T47D (cell line): ENCODE results near the gene MYO1D.

Experiments
- DNase-seq, 2 experiments: peaks; one replicate each; pipeline versions ENCODE4 v3.0.0 to v3.0.0-alpha.2; 2011 to 2012; ENCODE audit warnings: low read depth in 1 of 2, low spot score in 1 of 2
- JUND ChIP-seq: IDR thresholded peaks from 2 replicates; pipeline ENCODE4 v1.6.1; 2012; ENCODE audit warnings: low read depth
- in situ Hi-C: cut with HindIII; loops from 2 replicates; pipeline ENCODE4 v1.10.0; 2016; ENCODE audit warnings: low sequenced_read_pairs, low pct_unique_long_range_greater_than_20kb

Gene MYO1D

DNA sequence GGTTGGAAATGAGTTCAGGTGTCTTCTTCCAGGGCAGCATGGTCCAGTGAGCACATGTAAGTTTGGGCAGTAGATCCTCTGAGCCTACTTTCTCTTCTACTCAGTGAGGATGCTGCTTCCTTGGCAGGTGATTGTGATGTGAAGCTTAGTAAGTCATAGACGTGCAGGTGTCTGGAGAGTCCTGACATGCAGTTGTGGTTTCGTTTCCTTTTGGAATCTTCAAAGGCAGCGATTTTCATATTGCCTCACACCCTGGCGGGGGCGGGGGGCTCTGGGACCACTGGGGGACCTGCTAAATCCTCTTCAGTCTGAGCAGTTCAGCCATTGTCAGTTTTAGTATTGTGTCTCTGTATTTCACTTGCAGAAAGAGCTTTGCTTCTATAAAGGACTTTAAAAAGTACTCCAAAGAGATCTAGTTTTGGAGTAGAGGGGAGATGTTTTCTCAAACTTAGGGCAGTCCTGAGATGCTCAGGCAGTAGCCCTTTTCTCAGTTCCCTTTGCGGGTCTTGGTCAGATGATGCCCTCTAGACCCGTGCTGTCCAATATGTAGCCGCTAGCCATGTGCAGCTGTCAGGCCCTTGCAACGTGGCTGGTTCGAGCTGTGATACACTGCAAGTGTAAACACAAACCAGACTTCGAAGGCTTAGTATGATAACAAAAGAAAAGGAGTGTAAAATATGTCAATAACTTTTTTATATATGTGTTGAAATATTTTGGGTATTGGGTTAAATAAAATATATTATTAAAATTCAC is 394.2 kb downstream of the MYO1D start:
- in situ Hi-C loops = no loop called here
- no peak for DNase-seq
- no peak for TF ChIP-seq JUND

DNA sequence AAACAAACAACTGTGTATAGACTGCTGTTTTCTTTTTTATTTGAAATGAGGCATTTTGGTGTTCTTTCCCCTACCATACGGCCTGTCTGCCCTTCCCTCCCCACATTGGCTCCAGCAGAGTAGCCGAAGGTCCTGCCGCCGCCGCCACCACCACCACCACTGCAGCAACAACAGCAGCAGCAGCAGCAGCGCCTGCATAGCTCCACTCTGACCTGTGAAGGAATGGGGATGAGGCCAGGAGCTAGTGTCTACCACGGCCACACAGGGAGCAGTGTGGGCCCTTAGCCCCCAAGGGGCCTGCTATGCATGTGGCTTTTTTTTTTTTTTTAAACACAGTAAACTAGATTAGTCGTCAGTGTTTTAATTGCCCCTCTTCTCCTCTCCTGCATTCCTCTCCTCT is 395.7 kb downstream of the MYO1D start:
- DNase-seq = no peak
- no peak for TF ChIP-seq JUND
- in situ Hi-C loops = no loop called here

DNA sequence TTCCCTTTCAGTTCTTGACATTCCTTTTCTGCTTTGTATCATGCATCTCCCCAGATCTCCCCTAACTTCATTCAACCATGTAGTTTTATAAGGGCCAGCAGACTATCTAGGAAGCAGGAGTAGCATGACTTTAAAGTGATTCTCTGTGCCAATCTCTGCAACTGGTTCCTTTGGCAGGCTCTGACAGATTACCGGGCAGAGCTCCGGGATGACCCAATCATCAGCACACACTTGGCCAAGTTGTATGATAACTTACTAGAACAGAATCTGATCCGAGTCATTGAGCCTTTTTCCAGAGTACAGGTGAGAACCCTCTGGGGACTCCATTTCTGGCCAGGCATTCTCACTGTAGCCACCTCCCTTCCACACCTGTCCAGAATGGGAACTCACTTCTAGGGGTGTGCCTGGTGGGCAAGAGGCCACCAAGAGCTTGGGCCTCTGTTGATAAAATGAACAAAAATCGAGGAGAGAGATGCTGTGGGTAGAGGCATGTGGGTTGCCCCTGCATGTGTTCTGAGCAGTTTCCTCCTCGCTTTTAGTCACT is 397.8 kb downstream of the MYO1D start:
- in situ Hi-C loops = no loop called here
- no peak for DNase-seq
- no peak for TF ChIP-seq JUND

DNA sequence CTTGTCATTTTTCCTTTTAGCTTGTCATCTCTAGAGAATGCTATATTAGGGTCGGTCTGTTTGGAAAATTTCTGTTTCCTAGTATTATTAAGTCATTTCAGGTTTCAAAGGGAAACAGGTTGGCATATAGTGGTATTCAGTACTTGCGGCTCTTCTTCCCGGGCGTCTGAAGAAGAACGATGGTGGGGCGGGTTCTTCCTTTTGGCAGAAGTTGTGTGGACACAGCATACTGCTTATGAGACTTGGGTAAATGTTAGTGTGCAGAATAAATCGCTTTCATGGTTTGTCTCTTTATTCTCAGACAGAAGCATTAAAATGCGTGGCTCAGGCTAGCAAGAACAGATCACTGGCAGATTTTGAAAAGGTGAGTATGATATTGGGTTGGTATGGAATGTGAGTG is 399.7 kb downstream of the MYO1D start:
- no peak for DNase-seq
- in situ Hi-C loops = no loop called here
- TF ChIP-seq JUND = no peak

DNA sequence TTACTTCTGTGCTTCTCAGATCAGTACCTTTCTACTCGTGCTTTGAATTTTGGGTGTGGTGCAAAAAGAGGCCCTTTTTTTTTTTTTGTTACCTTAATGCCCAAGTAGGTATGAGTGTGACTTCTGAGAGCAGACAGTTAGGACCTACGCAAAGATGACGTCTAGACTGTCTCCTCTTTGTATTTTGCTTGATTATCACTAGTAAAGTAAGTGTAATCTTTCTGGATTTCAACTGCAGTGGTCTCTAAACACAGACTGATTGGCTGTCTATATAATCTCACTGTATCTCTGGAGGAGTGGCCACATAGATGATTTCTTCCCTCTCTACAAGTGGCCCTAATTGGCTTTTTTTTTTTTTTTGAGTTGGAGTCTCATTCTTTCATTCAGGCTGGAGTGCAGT is 401.7 kb downstream of the MYO1D start:
- TF ChIP-seq JUND = no peak
- DNase-seq = no peak
- in situ Hi-C loops = no loop called here

DNA sequence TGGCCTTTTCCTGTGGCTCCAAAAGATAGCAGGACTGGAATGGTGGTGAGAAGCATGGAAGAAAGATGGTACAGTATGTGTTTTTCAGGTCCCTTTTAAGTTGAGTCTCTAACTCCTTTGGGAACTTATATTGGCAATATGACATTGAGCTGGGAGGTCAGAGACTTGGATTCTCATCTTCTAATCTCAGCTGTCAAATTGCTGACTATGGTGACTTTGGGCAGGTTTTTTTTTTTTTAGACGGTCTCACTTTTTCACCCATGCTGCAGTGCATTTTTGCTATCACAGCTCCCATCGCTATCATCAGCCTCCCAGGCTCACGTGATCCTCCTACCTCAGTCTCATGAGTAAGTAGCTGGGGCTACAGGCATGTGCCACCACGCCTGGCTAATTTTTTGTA is 405.3 kb downstream of the MYO1D start:
- no peak for TF ChIP-seq JUND
- DNase-seq = no peak
- in situ Hi-C loops = no loop called here

DNA sequence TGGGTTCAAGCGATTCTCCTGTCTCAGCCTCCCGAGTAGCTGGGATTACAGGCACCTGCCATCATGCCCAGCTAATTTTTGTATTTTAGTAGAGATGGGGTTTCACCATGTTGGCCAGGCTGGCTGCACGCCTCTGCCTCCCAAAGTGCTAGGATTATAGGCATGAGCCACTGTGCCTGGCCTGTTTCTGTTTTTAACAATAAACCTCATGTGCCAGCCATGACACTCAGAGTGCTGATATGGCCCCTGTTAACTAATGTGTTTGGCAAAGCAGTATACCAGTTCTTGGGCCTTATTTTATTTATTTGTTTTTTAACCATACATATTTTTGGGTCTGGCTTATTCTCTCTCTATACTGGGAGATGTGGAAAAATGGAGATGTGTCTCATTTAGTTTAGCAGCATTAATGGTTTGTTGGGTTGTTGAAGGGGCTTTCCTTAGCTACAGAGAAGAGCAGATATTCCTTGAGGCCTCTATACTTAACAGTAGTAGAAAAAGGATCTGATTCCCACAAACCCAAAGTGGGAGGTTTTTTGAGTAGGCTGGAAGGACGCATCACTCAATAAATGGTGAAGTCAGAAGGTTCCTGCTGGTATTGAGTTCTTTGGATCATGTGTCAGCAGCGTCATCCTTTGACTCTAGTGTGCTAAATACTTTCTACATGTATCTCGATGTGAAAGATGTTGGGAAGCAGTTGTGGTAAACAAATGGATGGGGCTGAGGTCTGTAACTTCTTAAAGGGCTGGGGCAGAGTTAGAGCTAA is 406.3 kb downstream of the MYO1D start:
- no peak for DNase-seq
- no peak for TF ChIP-seq JUND
- in situ Hi-C loops = no loop called here

DNA sequence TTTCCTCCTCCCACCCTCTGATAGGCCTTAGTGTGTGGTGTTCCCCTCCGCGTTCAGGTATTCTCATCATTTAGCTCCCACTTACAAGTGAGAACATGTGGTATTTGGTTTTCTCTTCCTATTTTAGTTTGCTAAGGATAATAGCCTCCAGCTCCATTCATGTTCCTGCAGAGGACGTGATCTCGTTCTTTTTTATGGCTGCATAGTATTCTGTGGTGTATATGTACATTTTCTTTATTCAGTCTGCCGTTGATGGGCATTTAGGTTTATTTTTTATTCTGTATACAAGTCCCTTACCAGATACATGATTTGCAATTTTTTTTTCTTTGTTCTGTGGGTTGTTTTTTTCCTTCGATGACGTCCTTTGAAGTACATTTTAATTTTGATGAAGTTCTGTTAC is 409.0 kb downstream of the MYO1D start:
- in situ Hi-C loops = no loop called here
- DNase-seq = no peak
- TF ChIP-seq JUND = no peak

DNA sequence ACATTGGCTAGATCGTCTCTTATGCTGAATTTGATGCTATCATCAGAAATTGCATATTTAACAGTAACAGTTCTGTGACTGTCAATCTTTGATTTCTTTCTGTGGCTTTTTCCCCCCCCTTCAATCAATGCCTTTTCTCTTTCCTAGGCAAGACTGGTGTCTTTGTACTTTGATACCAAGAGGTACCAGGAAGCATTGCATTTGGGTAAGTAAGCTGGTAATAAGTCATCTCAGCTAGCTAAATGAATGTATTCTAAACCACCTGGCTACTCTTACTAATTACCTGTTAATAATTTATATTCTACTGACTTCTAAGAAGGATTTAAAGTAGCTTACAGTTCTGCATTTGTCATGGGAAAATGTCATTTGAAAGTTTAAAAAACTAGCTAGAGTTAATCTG is 412.6 kb downstream of the MYO1D start:
- in situ Hi-C loops = no loop called here
- TF ChIP-seq JUND = no peak
- DNase-seq = no peak

DNA sequence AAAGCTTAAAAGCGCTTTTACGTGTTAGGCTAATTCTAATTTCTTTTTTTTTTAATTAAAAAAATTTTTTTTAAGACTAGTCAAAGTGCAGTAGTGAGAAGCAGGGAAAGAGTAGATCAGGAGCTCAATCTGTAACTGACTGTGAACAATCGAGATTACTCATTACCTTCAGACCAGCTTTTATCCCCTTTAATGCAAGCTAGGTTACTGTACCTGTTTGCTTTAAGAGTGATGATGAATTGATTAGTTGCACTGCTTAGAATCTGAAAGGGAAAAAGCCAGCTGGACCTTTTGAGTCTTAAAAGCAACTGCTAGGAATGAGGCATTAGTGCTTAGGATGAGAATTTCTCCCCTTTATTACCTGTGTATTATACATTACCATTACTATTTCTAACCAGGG is 413.6 kb downstream of the MYO1D start:
- no peak for TF ChIP-seq JUND
- DNase-seq = no peak
- in situ Hi-C loops = no loop called here

DNA sequence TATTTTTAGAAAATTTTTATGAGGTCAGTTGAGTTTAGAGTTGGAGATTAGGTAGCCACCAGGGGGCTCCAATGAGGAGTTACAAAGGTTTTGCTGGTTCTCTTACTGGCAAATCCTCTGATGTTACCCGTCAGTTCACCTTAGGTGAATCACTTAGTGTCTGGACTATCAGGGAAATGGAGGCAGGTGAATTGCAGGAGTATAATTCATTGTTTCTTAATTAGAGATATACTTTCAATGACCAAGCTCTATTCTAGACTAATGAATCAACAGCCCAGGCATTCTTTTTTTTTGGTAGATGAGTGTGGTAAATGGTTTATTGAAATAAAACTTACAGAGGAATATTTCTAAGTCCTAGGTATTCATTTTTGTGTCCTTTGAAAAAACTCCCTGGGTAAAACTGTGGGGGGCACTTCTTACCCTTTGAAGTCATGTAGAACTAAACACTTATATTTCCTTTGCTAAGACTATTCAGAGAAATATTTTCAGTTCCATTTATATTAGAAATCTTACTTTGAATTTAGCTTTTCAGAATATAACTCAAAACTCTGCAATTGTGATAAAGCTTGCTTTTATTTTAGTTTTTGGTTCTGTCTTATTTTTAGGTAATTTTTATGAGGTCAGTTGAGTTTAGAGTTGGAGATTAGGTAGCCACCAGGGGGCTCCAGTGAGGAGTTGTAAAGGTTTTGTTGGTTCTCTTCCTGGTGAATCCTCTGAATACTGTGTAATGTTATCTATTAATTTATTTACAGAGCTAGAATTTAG is 414.9 kb downstream of the MYO1D start:
- in situ Hi-C loops = no loop called here

DNA sequence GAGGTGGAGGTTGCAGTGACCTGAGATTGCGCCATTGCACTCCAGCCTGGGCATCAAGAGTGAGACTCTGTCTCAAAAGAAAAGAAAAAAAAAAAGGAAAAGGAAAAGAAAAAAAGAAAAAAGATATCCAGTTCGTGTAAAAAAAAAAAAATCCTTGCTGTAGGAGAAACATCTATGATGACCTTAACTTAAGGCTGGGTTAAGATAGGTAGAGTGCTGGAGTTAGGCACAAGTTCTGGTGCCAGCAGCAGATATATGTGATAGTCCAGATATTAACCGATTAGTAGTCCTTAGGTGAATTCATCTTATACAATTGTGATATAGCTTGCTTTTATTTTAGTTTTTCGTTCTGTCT is 415.4 kb downstream of the MYO1D start:
- TF ChIP-seq JUND = no peak
- in situ Hi-C loops = no loop called here
- no peak for DNase-seq

More for the DNA sequence above, 414.9 kb downstream of the MYO1D start:
- TF ChIP-seq JUND = no peak
- DNase-seq = peak in 1 of 2 experiments; percentile 67

DNA sequence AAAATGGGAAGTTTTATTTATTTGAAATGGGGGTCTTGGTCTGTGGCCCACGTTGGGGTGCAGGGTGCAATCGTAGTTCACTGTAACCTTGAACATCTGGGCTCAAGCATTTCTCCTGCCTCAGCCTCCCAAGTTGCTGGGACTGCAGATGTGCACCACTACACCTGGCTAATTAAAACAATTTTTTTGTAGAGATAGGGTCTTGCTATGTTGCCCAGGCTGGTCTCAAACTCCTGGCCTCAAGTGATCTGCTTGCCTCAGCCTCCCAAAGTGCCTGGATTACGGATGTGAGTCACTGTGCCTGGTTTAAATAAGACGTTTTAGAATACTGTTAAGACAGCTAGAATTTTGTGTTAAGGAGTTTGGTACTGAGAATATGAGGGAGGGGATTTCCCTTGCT is 416.9 kb downstream of the MYO1D start:
- no peak for DNase-seq
- TF ChIP-seq JUND = no peak
- in situ Hi-C loops = no loop called here
